Stimulated activated naive CD8-positive, alpha-beta T cell treated with anti-CD3 and anti-CD28 coated beads, Interleukin-15, amount 100 ng/mL, for 72 hours (primary cell): ENCODE measurements around the gene CACNG3.
"Not testable (repeated sequence)": the region's sequence is repeated elsewhere in the genome, so short reads cannot be mapped to it uniquely, and the experiment has no call there.

Experiments
- ATAC-seq: fragments of 150-1000 bp; cut with Tn5 transposase; 2 replicates; pipeline ENCODE4 v1.10.0; 2021; ENCODE audit warnings: mild to moderate bottlenecking, moderate library complexity
- DNase-seq, 2 donors: peaks; one replicate each; pipeline ENCODE4 v3.0.0; 2021 to 2022
- H3K27ac Mint-ChIP-seq, 2 donors: one replicate each; pipeline ENCODE4 v1.8.0; 2022; ENCODE audit warnings: mild to moderate bottlenecking in 2 of 2, mixed read lengths in 2 of 2, moderate library complexity in 2 of 2
- H3K27me3 Mint-ChIP-seq: one replicate; pipeline ENCODE4 v1.8.0; 2022; ENCODE audit warnings: mixed read lengths
- H3K4me1 Mint-ChIP-seq: one replicate; pipeline ENCODE4 v1.8.0; 2022; ENCODE audit warnings: mild to moderate bottlenecking, mixed read lengths
- H3K4me3 Mint-ChIP-seq, 2 donors: one replicate each; pipeline ENCODE4 v1.8.0; 2022; ENCODE audit warnings: mild to moderate bottlenecking in 2 of 2, mixed read lengths in 2 of 2, moderate library complexity in 1 of 2
- H3K9me3 Mint-ChIP-seq, 2 donors: one replicate each; pipeline ENCODE4 v1.8.0; 2022; ENCODE audit warnings: mixed read lengths in 2 of 2

Gene CACNG3

DNA sequence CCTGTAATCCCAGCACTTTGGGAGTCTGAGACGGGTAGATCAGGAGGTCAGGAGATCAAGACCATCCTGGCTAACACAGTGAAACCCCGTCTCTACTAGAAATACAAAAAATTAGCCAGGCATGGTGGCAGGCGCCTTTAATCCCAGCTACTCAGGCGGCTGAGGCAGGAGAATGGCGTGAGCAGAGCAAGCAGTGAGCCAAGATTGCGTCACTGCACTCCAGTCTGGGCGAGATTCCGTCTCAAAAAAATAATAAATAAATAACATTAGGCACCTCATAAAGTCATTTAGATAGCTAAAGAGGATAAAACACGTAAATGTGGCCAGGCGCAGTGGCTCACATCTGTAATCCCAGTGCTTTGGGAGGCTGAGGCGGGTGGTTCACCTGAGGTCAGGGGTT lies 87.7 kb downstream of the CACNG3 start:
- H3K4me3 Mint-ChIP-seq, H3K27ac Mint-ChIP-seq, H3K9me3 Mint-ChIP-seq, ATAC-seq, DNase-seq, H3K27me3 Mint-ChIP-seq: not testable (repeated sequence)
- H3K4me1 Mint-ChIP-seq: peaks cover 26% of the 10 kb centered on the region

DNA sequence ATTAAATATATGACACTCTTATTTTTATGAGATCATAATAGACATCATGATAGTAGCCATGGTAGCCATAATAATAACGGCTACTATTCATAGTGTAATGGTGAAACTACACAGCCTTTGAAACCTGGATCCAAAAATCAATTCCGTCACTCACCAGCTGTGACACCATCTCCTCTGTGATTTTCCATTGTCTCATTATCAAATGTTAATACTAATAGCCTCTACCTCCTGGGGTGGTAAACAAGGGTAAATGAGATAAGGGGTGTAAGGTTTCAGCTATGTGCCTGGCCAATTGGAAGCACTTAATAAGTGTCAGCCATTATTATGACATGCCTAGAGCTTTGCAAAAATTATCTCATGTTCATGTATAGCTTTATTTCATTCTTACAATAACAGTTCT lies 88.6 kb downstream of the CACNG3 start:
- H3K4me3 Mint-ChIP-seq: no peak overlapping the region
- peaks cover 32% of the 10 kb centered on the region for H3K4me1 Mint-ChIP-seq
- H3K27ac Mint-ChIP-seq: no peak overlapping the region
- no peaks in the 10 kb centered on the region for H3K9me3 Mint-ChIP-seq
- no peak for ATAC-seq
- H3K27me3 Mint-ChIP-seq: peaks cover 9% of the 10 kb centered on the region
- DNase-seq: no peak

DNA sequence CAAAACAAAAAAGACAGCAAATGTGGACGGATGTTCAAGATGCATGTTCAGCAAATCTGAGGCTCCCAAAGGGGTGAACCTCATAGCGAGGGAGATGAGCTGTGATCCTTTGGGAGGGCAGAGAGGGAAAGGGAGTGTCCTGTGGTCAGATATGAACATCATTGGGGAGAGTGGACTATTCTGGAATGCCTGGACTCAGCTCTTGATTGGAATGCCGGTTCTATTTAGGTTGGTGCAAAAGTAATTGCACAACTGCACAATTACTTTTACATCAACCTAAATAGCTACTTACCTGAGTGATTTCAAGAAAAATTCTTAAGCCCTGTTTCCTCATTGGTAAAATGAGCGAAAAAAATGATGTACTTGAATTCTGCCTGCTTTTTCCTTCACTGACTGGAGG lies 89.6 kb downstream of the CACNG3 start:
- ATAC-seq: no peak
- peaks cover 11% of the 10 kb centered on the region for H3K27me3 Mint-ChIP-seq
- no peak for DNase-seq
- no peak overlapping the region for H3K4me3 Mint-ChIP-seq
- no peaks in the 10 kb centered on the region for H3K9me3 Mint-ChIP-seq
- H3K27ac Mint-ChIP-seq: no peak overlapping the region
- peaks cover 32% of the 10 kb centered on the region for H3K4me1 Mint-ChIP-seq

DNA sequence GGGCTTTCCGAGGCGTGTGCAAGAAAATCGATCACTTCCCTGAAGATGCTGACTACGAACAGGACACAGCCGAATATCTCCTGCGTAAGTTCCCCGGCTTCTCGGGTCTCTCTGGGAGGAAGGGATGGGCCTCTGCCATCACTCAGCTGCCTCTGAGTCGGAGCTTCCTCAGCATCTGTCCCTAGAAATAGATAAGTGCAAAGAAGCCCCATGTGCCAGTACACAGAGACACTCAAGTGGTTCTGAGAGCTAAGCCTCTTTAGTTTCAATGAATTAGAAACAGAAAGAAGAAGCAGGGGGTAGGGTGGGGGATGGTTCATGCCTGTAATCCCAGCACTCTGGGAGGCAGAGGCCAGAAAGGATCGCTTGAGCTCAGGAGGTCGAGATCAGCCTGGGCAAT lies 90.6 kb downstream of the CACNG3 start:
- ATAC-seq (no peak), DNase-seq (no peak)
- H3K9me3 Mint-ChIP-seq: no peaks in the 10 kb centered on the region
- peak overlapping the region; percentile 20 to 29 for H3K4me3 Mint-ChIP-seq
- peaks cover 32% of the 10 kb centered on the region for H3K4me1 Mint-ChIP-seq
- peaks cover 17% of the 10 kb centered on the region for H3K27me3 Mint-ChIP-seq
- peak overlapping the region in 1 of 2 donors; percentile 34 for H3K27ac Mint-ChIP-seq

DNA sequence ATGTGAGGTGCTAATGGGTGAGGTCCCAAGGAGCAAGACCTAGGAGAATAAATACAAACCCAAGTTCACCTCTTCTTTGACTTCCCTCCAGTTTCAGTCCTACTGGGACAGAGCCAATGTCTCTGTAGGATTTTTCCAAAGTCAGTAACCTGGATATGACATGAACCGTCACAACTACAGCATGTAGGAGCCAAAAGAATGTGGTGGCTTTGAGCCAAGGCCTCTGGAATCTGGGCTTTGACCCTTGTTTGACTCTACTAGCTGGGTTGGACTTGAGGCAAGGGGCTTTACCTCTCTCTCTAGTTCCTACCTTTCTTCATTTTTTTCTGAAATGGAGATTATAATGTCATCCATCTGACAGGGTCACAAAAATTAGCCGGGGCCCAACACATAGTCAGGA lies 91.4 kb downstream of the CACNG3 start:
- peaks cover 17% of the 10 kb centered on the region for H3K27me3 Mint-ChIP-seq
- H3K4me3 Mint-ChIP-seq: peak overlapping the region in 1 of 2 donors; percentile 20
- DNase-seq (no peak), ATAC-seq (no peak)
- peak overlapping the region in 1 of 2 donors; percentile 34 for H3K27ac Mint-ChIP-seq
- peaks cover 32% of the 10 kb centered on the region for H3K4me1 Mint-ChIP-seq
- no peaks in the 10 kb centered on the region for H3K9me3 Mint-ChIP-seq

DNA sequence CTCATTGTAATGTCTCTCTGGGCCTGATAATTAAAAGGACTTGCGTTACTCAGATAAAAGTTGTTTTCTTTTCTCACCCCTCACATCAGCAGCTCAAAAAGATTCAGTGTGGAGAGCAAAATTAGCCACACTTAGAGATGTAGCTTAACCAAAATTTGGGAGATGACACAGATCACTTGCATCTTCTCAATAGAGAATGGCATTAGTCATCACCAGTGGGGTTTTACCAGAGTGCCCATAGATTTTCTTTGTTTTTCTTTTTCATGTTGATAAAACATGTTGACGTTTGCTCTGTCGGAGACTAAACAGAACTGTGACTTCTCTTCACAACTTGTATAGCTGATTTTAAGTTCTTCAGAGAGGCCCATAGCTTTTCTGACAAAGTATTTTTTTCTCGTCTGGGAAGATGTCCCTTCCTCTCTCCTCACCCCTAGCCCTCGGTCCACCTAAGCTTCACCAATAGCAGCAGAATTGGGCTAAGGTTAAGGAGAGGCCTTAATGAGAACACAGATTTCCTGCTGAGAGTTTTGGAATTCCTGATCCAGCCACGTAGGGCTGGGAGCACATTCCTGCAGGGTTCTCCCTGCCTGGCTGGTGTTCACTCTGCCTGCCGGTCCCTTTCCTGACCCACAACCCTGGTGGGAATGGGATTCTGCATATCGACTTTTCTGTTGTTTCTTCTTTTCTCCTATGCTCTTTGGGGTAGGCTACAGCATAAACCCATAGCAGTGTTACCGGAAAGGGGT lies 92.6 kb downstream of the CACNG3 start:
- H3K4me3 Mint-ChIP-seq: no peak overlapping the region
- peaks cover 32% of the 10 kb centered on the region for H3K4me1 Mint-ChIP-seq
- ATAC-seq (peak; percentile 60), DNase-seq (no peak)
- no peaks in the 10 kb centered on the region for H3K9me3 Mint-ChIP-seq
- H3K27me3 Mint-ChIP-seq: peaks cover 17% of the 10 kb centered on the region
- no peak overlapping the region for H3K27ac Mint-ChIP-seq

DNA sequence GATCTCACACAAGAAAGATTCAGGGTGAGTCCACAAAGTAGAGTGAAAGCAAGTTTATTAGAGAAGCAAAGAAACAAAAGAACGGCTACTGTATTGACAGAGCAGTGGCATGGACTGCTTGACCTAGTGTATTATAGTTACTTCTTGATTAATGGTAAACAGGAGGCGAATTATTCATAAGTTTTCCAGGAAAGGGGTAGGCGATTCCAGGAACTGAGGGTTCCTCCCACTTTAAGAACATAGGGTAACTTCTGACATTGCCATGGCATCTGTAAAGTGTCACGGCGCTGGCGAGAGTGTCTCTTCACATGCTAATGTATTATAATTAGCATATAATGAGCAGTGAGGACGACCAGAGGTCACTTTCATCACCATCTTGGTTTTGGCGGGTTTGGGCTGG lies 93.2 kb downstream of the CACNG3 start:
- Mint-ChIP-seq H3K9me3 (no peaks in the 10 kb centered on the region), H3K4me3 (no peak overlapping the region), H3K27ac (no peak overlapping the region), H3K4me1 (peaks cover 32% of the 10 kb centered on the region), H3K27me3 (peaks cover 17% of the 10 kb centered on the region)
- ATAC-seq (no peak), DNase-seq (no peak)

DNA sequence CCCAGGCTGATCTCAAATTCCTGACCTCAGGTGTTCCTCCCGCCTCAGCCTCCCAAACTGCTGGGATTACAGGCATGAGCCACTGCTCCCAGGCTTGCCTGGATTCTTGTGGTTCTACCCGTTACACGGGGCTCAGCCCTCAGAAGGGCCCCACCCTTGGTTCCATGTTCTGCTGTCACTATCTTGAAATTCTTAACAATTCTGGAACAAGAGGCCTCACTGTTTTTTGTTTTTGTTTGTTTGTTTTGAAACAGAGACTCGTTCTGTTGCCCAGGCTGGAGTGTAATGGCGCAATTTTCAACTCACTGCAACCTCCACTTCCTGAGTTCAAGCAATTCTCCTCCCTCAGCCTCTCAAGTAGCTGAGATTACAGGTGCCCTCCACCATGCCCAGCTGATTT lies 96.6 kb downstream of the CACNG3 start:
- Mint-ChIP-seq H3K4me1 (peaks cover 16% of the 10 kb centered on the region), H3K4me3 (no peak overlapping the region), H3K27me3 (peaks cover 8% of the 10 kb centered on the region), H3K27ac (peak overlapping the region in 1 of 2 donors; percentile 28), H3K9me3 (no peaks in the 10 kb centered on the region)
- no peak for DNase-seq
- ATAC-seq: no peak

DNA sequence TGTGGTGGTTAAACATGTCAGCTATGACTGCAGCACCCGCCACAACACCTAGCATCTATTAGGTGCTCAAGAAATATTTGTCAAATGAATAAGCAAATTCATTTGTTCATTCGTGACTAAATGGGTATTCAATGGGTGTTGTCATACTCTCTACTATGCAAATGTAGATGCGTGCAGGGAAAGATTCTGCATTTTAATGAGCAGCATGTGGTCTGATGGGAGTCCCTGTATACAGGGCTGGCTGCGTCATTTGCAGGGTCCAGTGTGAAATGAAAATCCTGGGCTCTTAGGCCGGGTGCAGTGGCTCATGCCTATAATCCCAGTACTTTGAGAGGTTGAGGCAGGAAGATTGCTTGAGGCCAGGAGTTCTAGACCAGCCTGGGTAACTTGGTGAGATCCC lies 97.5 kb downstream of the CACNG3 start:
- H3K4me1 Mint-ChIP-seq: peaks cover 7% of the 10 kb centered on the region
- no peaks in the 10 kb centered on the region for H3K9me3 Mint-ChIP-seq
- DNase-seq: no peak
- ATAC-seq: no peak
- peaks cover 8% of the 10 kb centered on the region for H3K27me3 Mint-ChIP-seq
- no peak overlapping the region for H3K4me3 Mint-ChIP-seq
- no peak overlapping the region for H3K27ac Mint-ChIP-seq

DNA sequence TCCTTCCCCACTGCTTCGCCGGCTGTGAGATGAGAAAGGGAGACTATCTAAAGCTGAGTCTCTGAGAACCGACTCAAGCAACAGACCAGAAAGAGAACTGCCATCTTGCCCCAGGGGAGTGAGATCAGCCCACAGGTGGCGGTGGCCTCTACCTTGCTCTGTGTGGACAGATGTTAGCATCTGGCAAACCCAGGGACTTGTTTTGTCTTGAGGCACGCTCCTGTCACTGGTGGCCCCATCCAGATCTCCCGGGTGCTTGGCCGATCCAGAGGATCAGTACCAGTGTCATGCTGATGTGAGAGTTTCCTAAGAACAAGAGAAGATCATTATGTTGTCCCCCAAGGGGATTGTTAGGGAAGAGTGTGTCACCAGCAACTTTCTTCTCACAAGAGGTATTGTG lies 101.4 kb downstream of the CACNG3 start:
- Mint-ChIP-seq H3K4me3 (no peak overlapping the region), H3K4me1 (no peaks in the 10 kb centered on the region), H3K9me3 (no peaks in the 10 kb centered on the region), H3K27ac (no peak overlapping the region), H3K27me3 (peaks cover 25% of the 10 kb centered on the region)
- DNase-seq (no peak), ATAC-seq (no peak)

DNA sequence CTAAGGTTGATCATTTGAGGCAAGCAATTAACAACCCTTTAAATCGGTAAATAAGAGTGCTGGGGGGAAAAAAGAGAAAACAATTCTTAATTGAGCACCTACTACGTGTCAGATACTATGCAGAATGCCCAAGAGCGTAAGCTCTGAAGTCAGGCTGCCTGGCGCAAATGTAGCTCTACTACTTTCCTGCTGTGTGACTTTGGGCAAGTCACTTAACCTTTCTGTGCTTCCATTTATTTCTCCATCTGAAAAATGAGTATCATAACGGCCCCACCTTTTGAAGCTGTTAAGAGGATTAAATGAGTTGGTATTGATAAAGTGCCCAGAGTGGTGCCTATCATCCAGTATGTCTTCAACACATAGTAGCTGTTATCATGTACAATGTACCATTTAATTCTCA lies 102.0 kb downstream of the CACNG3 start:
- Mint-ChIP-seq H3K4me1 (no peaks in the 10 kb centered on the region), H3K27me3 (peaks cover 31% of the 10 kb centered on the region), H3K4me3 (no peak overlapping the region), H3K9me3 (no peaks in the 10 kb centered on the region), H3K27ac (no peak overlapping the region)
- DNase-seq: no peak
- ATAC-seq: no peak

DNA sequence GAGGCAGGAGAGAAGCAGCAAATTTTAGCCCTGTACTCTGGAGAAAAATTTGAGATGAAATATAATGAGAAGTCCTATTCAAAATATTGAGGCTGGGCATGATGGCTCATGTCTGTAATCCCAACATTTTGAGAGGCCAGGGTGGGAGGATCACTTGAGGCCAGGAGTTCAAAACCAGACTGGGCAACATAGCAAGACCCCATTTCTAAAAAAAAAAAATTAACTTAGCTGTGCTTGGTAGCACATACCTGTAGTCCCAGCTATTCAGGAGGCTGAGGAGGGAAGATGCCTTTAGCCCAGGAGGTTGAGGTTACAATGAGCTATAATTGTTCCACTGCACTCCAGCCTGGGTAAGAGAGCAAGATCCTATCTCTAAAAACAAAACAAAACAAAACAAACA lies 103.4 kb downstream of the CACNG3 start:
- no peaks in the 10 kb centered on the region for H3K9me3 Mint-ChIP-seq
- no peak for DNase-seq

DNA sequence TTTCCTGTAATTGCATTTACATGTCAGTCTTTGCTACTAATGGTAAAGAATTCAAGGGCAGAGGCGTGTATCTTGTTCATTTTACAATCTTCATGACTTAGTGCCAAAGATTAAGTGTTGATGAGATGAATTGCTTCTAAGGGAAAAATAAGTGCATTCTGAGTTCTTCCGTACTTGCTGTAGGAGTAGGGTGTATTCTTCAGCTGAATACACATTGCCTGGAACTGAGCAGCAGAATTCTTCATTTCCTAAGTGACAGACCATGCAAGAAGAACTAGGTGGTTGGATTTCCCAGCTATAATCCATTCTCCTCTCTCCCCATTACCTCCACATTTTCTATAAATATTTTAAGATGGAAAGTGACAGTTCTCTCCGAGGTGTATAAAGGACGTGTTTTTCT lies 104.8 kb downstream of the CACNG3 start:
- no peak overlapping the region for H3K4me3 Mint-ChIP-seq
- H3K27me3 Mint-ChIP-seq: peaks cover 33% of the 10 kb centered on the region
- no peaks in the 10 kb centered on the region for H3K4me1 Mint-ChIP-seq
- H3K9me3 Mint-ChIP-seq: no peaks in the 10 kb centered on the region
- no peak for DNase-seq
- no peak overlapping the region for H3K27ac Mint-ChIP-seq
- no peak for ATAC-seq

More for the DNA sequence above, 103.4 kb downstream of the CACNG3 start:
- Mint-ChIP-seq H3K4me3 (no peak overlapping the region), H3K27ac (no peak overlapping the region), H3K4me1 (no peaks in the 10 kb centered on the region), H3K27me3 (peaks cover 33% of the 10 kb centered on the region)
- no peak for ATAC-seq

DNA sequence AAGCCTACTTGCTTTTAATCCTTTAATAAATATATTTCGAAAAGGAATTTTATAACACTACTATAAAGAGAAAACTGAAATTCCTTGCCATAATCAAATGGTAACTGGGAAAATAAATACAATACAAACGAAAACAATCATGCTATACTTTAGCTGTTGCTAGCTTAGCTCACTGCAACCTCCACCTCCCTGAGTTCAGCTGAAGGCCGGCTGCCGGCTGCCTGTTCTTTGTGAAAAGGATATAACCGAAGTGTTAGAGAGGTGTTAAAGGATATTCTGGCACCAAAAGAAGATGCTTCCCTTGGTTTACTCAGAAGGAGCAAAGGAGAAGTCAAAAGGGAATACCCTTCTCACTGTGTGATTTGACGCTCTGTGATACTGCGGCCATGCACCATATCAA lies 108.5 kb downstream of the CACNG3 start:
- ATAC-seq (no peak), DNase-seq (no peak)
- H3K4me3 Mint-ChIP-seq: no peak overlapping the region
- H3K4me1 Mint-ChIP-seq: no peaks in the 10 kb centered on the region
- no peak overlapping the region for H3K27ac Mint-ChIP-seq
- H3K27me3 Mint-ChIP-seq: peaks cover 33% of the 10 kb centered on the region
- no peaks in the 10 kb centered on the region for H3K9me3 Mint-ChIP-seq

DNA sequence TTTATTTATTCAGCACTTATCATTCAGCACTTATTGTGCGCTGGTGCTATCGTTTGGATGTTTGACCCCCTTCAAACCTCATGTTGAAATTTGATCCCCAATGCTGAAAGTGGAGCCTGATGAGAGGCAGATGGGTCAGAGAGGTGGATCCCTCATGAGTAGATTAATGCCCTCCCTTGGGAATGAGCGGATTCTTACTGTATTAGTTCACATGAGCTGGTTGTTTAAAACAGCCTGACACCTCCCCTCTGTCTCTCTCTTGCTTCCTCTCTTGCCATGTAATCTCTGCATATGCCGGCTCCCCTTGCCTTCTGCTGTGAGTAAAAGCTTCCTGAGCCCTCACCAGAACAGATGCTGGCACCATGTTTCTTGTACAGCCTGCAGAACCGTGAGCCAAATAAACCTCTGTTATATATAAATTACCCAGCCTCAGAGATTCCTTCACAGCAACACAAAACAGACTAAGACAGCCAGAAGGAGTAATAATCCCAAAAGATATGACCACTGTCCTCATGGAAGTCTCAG lies 111.1 kb downstream of the CACNG3 start:
- Mint-ChIP-seq H3K27me3 (peaks cover 11% of the 10 kb centered on the region), H3K9me3 (peaks cover 0 to 8% of the 10 kb centered on the region in 2 donors), H3K4me1 (no peaks in the 10 kb centered on the region), H3K27ac (no peak overlapping the region), H3K4me3 (no peak overlapping the region)
- no peak for DNase-seq
- ATAC-seq: no peak

DNA sequence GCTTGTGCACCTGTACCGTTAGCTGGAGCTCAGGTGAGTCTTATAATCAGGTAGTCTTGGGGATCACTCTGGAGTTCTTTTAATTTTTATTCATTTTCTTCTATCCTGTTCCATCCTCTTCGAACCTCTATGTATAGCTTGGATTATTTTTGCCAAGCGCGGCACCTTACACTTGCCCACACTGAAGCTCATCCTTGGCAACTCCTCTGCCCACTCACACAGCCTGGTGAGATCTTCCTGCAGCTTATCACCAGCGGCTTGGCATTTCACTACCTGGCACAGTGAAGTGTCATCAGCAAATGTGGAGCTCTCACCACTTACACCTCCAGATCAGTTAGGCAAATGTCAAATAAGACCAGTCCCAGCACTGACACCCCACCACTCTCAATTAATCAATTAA lies 116.7 kb downstream of the CACNG3 start:
- Mint-ChIP-seq H3K27me3 (no peaks in the 10 kb centered on the region), H3K9me3 (peaks cover 0 to 13% of the 10 kb centered on the region in 2 donors), H3K27ac (no peak overlapping the region), H3K4me3 (no peak overlapping the region), H3K4me1 (no peaks in the 10 kb centered on the region)
- DNase-seq (no peak), ATAC-seq (no peak)

DNA sequence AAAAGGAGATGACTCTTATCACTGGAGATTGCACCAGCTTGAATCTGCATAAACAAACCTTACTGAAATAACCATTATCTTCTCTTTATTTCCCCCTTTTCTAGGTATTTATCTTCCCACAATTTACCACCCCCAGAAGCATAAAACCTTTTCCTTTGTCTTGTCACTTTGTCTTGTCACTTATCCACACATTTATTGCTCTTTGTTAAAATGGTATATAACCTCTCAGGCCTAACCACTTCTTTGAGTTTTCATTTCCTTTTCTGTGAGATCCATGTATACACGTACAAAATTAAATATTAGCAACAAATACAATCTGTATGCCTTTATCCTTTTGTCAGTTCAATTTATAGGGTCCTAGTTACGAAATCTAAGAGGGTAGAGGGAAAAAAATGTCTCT lies 122.9 kb downstream of the CACNG3 start:
- ATAC-seq (no peak), DNase-seq (no peak)
- Mint-ChIP-seq H3K4me3 (no peak overlapping the region), H3K9me3 (peaks cover 9 to 28% of the 10 kb centered on the region in 2 donors), H3K27ac (no peak overlapping the region), H3K27me3 (peaks cover 2% of the 10 kb centered on the region), H3K4me1 (no peaks in the 10 kb centered on the region)
